ENCODE results near the gene FAP.

DNA sequence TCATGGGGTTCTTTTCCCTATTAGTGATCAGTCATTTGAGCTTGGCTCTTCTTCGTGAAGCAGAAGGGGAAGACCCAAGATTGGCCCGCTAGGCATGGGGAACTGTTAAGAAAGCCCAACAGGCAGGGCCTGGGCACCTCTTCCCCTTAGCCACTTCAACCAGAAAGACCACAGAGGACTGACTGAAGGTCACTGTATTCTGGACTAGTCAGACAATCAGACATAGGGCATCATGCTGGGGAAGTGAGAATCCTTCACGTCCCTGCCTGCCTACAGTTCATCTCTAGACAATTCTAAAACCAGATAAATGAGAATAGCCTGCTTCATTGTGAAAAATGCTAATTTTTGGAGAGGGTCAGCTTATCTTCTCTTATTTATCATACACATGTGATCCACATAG, 28.1 kb downstream of the FAP start:
- TF ChIP-seq, protein P1, sequence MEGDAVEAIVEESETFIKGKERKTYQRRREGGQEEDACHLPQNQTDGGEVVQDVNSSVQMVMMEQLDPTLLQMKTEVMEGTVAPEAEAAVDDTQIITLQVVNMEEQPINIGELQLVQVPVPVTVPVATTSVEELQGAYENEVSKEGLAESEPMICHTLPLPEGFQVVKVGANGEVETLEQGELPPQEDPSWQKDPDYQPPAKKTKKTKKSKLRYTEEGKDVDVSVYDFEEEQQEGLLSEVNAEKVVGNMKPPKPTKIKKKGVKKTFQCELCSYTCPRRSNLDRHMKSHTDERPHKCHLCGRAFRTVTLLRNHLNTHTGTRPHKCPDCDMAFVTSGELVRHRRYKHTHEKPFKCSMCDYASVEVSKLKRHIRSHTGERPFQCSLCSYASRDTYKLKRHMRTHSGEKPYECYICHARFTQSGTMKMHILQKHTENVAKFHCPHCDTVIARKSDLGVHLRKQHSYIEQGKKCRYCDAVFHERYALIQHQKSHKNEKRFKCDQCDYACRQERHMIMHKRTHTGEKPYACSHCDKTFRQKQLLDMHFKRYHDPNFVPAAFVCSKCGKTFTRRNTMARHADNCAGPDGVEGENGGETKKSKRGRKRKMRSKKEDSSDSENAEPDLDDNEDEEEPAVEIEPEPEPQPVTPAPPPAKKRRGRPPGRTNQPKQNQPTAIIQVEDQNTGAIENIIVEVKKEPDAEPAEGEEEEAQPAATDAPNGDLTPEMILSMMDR (IDR thresholded peaks at IDR 0.05) = no peak
- TF ChIP-seq, protein P2, sequence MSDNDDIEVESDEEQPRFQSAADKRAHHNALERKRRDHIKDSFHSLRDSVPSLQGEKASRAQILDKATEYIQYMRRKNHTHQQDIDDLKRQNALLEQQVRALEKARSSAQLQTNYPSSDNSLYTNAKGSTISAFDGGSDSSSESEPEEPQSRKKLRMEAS (CRISPR knock-in tag; IDR thresholded peaks at IDR 0.05) = no peak
- TF ChIP-seq RELA (CRISPR knock-in tag; IDR thresholded peaks at IDR 0.05; ENCODE audit: borderline replicate concordance) (no peak), RORB (CRISPR knock-in tag; IDR thresholded peaks at IDR 0.05) (no peak), TEAD4 (CRISPR knock-in tag; IDR thresholded peaks at IDR 0.05) (no peak), NR2C2 (CRISPR knock-in tag; IDR thresholded peaks at IDR 0.05) (no peak), PRRX2 (CRISPR knock-in tag; IDR thresholded peaks at IDR 0.05) (no peak)
- TF ChIP-seq, protein P3, sequence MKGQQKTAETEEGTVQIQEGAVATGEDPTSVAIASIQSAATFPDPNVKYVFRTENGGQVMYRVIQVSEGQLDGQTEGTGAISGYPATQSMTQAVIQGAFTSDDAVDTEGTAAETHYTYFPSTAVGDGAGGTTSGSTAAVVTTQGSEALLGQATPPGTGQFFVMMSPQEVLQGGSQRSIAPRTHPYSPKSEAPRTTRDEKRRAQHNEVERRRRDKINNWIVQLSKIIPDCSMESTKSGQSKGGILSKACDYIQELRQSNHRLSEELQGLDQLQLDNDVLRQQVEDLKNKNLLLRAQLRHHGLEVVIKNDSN (CRISPR knock-in tag; IDR thresholded peaks at IDR 0.05) = no peak
- TF ChIP-seq, protein P4, sequence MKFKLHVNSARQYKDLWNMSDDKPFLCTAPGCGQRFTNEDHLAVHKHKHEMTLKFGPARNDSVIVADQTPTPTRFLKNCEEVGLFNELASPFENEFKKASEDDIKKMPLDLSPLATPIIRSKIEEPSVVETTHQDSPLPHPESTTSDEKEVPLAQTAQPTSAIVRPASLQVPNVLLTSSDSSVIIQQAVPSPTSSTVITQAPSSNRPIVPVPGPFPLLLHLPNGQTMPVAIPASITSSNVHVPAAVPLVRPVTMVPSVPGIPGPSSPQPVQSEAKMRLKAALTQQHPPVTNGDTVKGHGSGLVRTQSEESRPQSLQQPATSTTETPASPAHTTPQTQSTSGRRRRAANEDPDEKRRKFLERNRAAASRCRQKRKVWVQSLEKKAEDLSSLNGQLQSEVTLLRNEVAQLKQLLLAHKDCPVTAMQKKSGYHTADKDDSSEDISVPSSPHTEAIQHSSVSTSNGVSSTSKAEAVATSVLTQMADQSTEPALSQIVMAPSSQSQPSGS (CRISPR knock-in tag; IDR thresholded peaks at IDR 0.05; ENCODE audit: borderline replicate concordance, low read depth) = no peak

All from WTC11 (cell line).